NCI-H2196 treated with DMSO at 0.1 percent for 48 hours (cell line): Measurements from ENCODE around the gene CPLANE1.
"Not testable (repeated sequence)": the region's sequence is repeated elsewhere in the genome, so short reads cannot be mapped to it uniquely, and the experiment has no call there.

Experiments used
- DNase-seq: peaks from one replicate; lab custom pipeline; 2025; ENCODE audit not compliant: unreplicated experiment; lab: John Stamatoyannopoulos, UW

CPLANE1 gene

GRCh38 chr5:37121465-37121864 lies 127.7 kb downstream of the CPLANE1 start:
- no peak for DNase-seq

DNA sequence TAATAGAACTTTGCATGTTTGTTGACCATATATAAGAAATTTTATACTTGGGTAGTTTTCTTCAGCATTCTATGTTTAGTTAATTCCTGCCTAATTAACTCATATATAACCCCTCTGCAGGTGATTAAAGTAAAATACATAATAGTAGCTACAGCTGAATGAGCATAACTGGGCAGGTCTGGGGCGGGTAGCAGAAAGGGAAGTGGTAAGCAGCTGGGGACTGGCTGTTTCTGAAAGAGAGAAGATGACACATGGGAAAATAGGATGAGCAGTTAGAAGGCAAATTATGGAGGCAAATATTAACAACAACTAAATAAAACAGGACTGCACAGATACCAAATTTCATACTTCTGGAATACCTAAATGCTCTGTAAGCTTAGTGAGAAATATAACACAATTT lies 128.1 kb downstream of the CPLANE1 start:
- no peak for DNase-seq

DNA sequence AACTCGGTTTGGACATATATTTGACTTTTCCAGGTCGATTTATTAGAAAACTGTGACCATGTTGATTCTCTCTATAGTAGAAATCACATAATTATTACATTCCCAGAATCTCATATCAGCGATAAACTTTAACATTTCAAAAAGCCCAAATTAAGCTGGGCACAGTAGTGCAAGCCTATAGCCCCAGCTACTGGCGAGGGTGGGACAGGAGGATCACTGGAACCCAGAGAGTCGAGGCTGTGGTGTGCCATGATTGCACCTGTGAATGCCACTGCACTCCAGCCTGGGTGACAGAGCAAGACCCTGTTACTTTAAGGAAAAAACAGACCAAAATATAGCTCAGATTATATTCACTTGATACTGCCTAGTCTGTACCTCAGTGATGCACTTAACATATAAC lies 128.9 kb downstream of the CPLANE1 start:
- no peak for DNase-seq

DNA sequence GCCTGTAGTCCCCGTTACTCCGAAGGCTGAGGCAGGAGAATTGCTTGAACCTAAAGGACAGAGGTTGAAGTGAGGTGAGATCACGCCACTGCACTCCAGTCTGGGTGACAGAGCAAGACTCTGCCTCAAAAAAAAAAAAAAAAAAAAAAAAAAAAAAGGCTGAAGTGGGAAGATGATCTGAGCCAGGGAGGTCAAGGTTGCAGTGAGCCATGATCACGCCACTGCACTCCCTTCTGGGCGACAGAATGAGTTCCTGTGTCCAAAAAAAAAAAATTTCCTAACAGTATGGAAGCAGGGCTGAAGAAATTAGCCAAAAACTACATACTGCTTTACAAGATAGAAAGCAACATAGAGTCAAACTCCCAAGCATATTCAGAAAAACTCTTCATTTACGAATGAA lies 132.8 kb downstream of the CPLANE1 start:
- no peak for DNase-seq

GRCh38 chr5:37112383-37112991 lies 136.7 kb downstream of the CPLANE1 start:
- DNase-seq, result no peak

GRCh38 chr5:37111426-37112382 lies 137.5 kb downstream of the CPLANE1 start:
- no peak for DNase-seq

DNA sequence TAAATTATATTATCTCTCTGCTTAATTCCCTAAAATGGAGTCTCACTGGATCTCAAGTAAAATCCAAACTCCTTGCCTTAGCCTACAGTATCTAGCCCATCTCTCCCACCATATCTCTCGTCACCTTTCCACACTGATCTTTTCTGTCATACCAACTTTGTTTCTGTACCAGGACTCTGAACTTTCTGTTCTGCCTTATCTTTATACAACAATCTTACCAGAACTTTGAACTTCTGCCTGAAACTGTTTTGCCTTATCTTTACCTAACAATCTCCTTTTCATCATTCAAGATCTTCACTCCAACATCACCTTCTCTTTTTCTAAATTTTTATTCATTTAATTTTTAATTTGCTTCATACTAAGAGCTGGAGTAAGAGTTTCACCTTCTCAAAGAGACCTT lies 139.0 kb downstream of the CPLANE1 start:
- DNase-seq, result no peak

DNA sequence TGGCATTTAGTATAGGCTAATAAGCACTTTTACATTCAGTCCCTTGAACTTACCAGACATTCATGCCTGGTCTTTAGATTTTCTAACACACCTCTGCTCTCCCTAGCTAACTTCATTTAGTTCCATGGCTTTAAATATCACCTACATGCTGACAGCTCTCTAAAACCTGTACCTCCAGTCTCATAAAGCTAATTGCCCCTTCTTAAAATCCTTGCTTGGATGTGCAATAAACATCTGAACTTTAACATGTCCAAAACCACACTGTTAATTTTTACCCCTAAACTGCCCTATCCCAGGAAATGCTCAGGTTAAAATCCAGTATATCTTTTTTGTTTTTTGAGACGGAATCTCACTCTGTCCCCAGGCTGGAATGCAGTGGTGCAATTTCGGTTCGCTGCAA lies 139.8 kb downstream of the CPLANE1 start:
- no peak for DNase-seq

DNA sequence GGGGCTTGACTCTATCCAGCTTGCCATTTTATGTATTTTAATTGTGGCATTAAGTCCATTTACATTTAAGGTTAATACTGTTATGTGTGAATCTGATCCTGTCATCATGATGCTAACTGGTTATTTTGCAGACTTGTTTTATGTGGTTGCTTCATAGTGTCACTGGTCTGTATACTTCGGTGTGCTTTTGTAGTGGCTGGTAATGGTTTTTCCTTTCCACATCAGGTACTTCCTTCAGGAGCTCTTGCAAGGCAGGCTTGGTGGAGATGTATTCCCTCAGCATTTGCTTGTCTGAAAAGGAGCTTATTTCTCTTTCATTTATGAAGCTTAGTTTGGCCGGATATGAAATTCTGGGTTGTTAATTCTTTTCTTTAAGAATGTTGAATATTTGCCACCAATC lies 145.9 kb downstream of the CPLANE1 start:
- DNase-seq, result no peak

GRCh38 chr5:37099267-37099666 lies 149.9 kb downstream of the CPLANE1 start:
- DNase-seq, result not testable (repeated sequence)

DNA sequence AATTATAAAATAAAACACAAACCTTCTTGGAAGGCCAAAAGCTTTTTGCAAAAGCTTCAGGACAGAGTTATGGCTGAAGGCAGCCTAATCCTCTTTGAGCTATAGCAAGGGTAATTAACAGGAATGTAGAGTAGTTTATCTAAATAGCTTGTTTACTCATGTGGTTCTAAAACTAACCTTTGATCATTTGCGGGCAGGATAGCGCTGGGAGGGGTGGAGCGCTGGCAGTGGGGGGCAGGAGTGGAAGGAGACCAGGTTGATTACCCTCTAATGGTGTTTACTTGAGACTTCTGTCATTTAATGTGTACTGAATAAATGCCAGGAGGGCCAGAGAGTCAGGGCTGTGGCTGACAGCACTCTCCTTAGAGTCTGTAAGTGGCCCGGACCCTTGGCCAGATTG lies 155.4 kb downstream of the CPLANE1 start:
- not testable (repeated sequence) for DNase-seq

DNA sequence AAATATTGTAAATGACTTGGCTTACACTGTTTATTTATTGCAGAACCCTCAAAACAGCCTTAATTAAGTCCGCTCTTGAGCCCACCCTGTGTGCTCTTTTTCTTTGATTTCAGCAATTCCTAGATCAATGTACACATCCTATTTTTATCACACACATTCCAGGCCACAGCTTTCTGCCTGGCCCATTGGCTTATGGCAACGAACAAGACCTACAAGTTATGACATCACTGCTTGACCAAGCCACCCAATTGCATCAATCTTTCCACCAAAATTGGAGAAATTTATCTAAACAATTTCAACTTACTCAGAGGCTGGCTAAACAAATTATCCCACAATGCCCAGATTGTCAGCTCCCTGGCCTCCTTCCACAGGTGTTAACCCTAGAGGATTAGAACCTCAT lies 158.4 kb downstream of the CPLANE1 start:
- DNase-seq, result no peak

DNA sequence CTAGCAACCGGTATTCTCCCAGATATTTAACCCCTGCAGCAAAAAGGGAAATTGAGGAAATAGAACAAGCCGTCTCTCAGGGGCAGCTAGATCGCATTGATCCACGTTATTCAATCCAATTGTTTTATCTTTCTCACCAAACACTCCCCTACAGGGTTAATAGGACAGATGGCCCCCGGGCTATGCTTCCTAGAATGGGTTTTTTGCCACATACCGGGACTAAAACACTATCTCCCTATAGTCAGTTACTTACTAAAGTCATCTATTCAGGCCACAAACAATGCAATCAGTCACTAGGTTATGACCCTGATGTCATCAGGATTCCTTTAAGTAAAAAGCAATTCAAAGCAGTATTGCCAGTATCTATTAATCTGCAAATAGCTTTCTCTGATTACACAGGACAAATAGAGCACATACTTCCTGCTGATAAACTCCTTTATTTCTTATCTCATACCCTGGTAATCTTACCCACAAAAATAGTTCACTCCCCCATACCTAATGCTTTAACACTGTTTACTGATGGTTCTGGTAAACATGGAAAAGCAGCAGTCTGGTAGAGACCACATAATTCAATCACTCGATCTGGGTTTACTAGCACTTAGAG lies 159.0 kb downstream of the CPLANE1 start:
- peak; percentile 16 for DNase-seq

GRCh38 chr5:37088009-37088408 lies 161.2 kb downstream of the CPLANE1 start:
- DNase-seq, result no peak

- no peak for DNase-seq
These were observed 162.6 kb downstream of the CPLANE1 start for GRCh38 chr5:37086466-37087173.

- DNase-seq, result not testable (repeated sequence)
These were observed 163.2 kb downstream of the CPLANE1 start for GRCh38 chr5:37086026-37086425.

- not testable (repeated sequence) for DNase-seq
These were observed 166.2 kb downstream of the CPLANE1 start for GRCh38 chr5:37082977-37083376.

- no peak for DNase-seq
These were observed 168.5 kb downstream of the CPLANE1 start for GRCh38 chr5:37080697-37081096.

DNA sequence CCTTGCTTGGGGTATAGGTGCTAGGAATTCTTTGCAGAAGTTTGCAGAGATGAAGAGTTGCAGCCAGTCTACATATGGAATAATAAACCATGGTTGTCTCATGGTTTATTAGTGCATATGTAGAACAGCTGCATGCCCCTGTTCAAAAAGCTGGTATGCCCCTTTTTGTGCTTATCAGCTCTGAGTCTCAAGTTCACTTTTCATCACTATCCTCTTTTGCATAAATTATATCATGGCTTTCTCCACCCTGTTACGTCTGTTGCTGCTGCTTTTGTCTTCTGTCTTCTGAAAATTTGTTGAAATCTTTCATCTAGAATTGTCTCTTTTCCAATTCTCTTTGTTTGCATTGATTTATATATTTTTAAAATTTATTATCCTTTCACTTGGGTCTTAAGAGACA lies 172.0 kb downstream of the CPLANE1 start:
- DNase-seq, result no peak

DNA sequence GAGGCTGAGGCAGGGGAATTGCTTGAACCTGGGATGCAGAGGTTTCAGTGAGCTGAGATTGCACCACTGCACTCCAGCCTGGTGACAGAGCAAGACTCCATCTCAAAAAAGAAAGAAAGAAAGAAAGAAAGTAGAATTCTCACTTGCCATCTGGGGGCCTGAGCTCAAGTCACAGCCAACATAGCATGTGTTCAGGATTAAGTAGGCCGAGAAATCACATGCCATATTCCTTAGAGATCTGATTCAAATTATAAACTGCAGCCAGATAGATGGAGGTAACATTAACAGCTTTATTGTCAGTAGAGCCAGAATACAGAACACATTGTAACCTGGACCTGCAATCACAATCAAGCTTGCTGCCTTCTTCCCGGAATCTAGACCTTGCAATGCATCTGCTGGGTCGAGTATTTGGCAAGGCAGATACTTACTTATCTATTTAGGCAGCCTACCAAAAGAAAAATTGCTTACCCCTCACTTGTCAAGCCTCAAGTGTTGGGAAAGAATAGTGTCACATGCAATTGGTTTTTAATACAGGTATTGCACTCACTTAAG lies 173.7 kb downstream of the CPLANE1 start:
- DNase-seq, result no peak
